Dermis blood vessel endothelial cell (primary cell): Measurements from ENCODE around the gene CAMK4. TPM values are rescaled to one million over a fixed set of nuclear protein-coding genes. Genes with fewer than 3 reads are reported as not detected.

Experiments
- DNase-seq: peaks from one replicate; pipeline ENCODE4 v3.0.0; 2010
- total RNA-seq: library from RNA; depleted of rRNA; stranded (reverse); fragments of >200 nt; gene quantifications from 2 replicates; pipeline ENCODE4 v1.2.3, GENCODE V29; 2014

Gene CAMK4
- total RNA-seq, 1 donor from 2014 or later = under 0.01 TPM

GRCh38 chr5:111498346-111498745 is 274.2 kb downstream of the CAMK4 start:
- DNase-seq = no peak

- no peak for DNase-seq
These were observed 278.8 kb downstream of the CAMK4 start for GRCh38 chr5:111502956-111503355.

GRCh38 chr5:111505096-111505495 is 280.9 kb downstream of the CAMK4 start:
- no peak for DNase-seq

- DNase-seq = no peak
These were observed 283.1 kb downstream of the CAMK4 start for GRCh38 chr5:111507276-111507675.

- DNase-seq = no peak
These were observed 284.9 kb downstream of the CAMK4 start for GRCh38 chr5:111509119-111509518.

GRCh38 chr5:111511174-111511830 is 287.1 kb downstream of the CAMK4 start:
- DNase-seq = peak; percentile 67

- peak; percentile 53 for DNase-seq
These were observed 287.7 kb downstream of the CAMK4 start for GRCh38 chr5:111511831-111512374.

GRCh38 chr5:111512375-111513130 is 288.4 kb downstream of the CAMK4 start, which contains the start of gene STARD4:
Gene STARD4, minus strand, starts transcription at chr5:111512535. Its CDS starts 5,102 bp downstream, at chr5:111507433.
- DNase-seq = peak; percentile 96

- no peak for DNase-seq
These were observed 288.9 kb downstream of the CAMK4 start for GRCh38 chr5:111513131-111513520.

- no peak for DNase-seq
These were observed 289.9 kb downstream of the CAMK4 start for GRCh38 chr5:111514087-111514486.

- DNase-seq = no peak
These were observed 293.8 kb downstream of the CAMK4 start for GRCh38 chr5:111517853-111518501.

GRCh38 chr5:111518777-111519176 is 294.6 kb downstream of the CAMK4 start:
- no peak for DNase-seq

- DNase-seq = no peak
These were observed 296.7 kb downstream of the CAMK4 start for GRCh38 chr5:111520908-111521307.

- no peak for DNase-seq
These were observed 303.9 kb downstream of the CAMK4 start for GRCh38 chr5:111528056-111528455.

GRCh38 chr5:111530298-111530740 is 306.1 kb downstream of the CAMK4 start:
- DNase-seq = peak; percentile 84

GRCh38 chr5:111532886-111533582 is 308.9 kb downstream of the CAMK4 start:
- DNase-seq = no peak

- DNase-seq = no peak
These were observed 311.8 kb downstream of the CAMK4 start for GRCh38 chr5:111535879-111536549.

GRCh38 chr5:111537141-111538024 is 313.2 kb downstream of the CAMK4 start:
- no peak for DNase-seq
